Esophagus muscularis mucosa (tissue), 4 donors: Measurements from ENCODE around the gene NFILZ.

Source experiments
- CTCF ChIP-seq, 3 experiments: fragments of 200-600 bp in 2 of 3; fragments of 450-650 bp in 1 of 3; sonication (generic) in 2 of 3; IDR thresholded peaks; one replicate each; pipeline ENCODE4 v1.5.1; 2017 to 2019; ENCODE audit warnings: antibody characterized with exemption in 3 of 3, mild to moderate bottlenecking in 2 of 3, moderate library complexity in 1 of 3
- EP300 ChIP-seq: sonication (generic); formaldehyde crosslinking; IDR thresholded peaks from one replicate; pipeline ENCODE4 v1.6.1; 2017; ENCODE audit warnings: antibody characterized with exemption
- POLR2A ChIP-seq: fragments of 450-650 bp; IDR thresholded peaks from one replicate; pipeline ENCODE4 v1.6.1; 2017; ENCODE audit warnings: antibody characterized with exemption, moderate library complexity, mild to moderate bottlenecking, low read depth

GRCh38 chr19:8584965-8585893 lies 45.2 kb upstream of the NFILZ start:
- TF ChIP-seq CTCF (IDR thresholded peaks at IDR 0.05) = no peak
- TF ChIP-seq POLR2A = no peak
- no peak for TF ChIP-seq EP300
